HL-60 (cell line): ENCODE data around the gene CRYGB.

Source experiments
- DNase-seq, 2 experiments: peaks; one replicate each; pipeline ENCODE4 v3.0.0-alpha.2; 2010 to 2020; ENCODE audit warnings: low read depth in 1 of 2, low spot score in 1 of 2
- H3K27ac ChIP-seq: fragments of 250-450 bp; sonication (Bioruptor Pico); replicated peaks from 2 replicates; pipeline ENCODE4 v1.5.1; 2020; ENCODE audit warnings: mild to moderate bottlenecking, moderate library complexity
- H3K27me3 ChIP-seq: fragments of 250-450 bp; sonication (Bioruptor Pico); 2 replicates; pipeline ENCODE4 v1.5.1; 2021; ENCODE audit warnings: mild to moderate bottlenecking, moderate library complexity; ENCODE audit not compliant: insufficient read depth, poor library complexity, severe bottlenecking
- H3K4me3 ChIP-seq: replicated peaks from 2 replicates; pipeline ENCODE4 v1.5.1; 2011; ENCODE audit warnings: mild to moderate bottlenecking, control low read depth, low read length; ENCODE audit not compliant: insufficient read depth
- CTCF ChIP-seq: IDR thresholded peaks from one replicate; pipeline ENCODE4 v1.5.1; 2011; ENCODE audit warnings: low read length, control low read depth, inconsistent platforms; ENCODE audit not compliant: insufficient read depth
- GABPA ChIP-seq: IDR thresholded peaks from 2 replicates; pipeline ENCODE4 v1.6.1; 2012; ENCODE audit warnings: low read depth
- POLR2AphosphoS5 ChIP-seq: IDR thresholded peaks from 2 replicates; pipeline ENCODE4 v1.6.1; 2012; ENCODE audit warnings: low read depth
- REST ChIP-seq: IDR thresholded peaks from 2 replicates; pipeline ENCODE4 v1.6.1; 2012; ENCODE audit warnings: low read depth; ENCODE audit not compliant: insufficient replicate concordance
- SPI1 ChIP-seq: IDR thresholded peaks from 2 replicates; pipeline ENCODE4 v1.6.1; 2012; ENCODE audit warnings: low read depth, mild to moderate bottlenecking, borderline replicate concordance

The CRYGB gene

DNA sequence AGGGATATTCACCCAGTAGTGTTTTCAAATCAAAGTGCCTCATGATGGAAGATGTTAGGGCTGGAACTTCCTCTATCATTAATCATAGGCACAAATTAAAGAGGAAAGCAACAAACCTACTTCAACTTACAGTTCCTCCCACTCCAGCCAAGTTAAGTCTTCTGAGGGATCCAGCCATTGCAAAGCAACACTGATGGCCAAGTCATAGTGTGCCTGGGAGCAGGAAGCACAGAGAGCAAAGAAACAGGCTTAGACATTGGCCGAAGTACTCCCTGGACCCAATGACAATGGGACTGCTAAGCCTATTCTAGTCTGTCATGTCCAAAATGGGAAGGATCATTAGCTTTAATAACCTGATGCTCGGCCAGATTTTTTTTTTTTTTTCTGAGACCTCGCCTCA is 36.9 kb upstream of the CRYGB start:
- TF ChIP-seq GABPA (no peak), CTCF (no peak), POLR2AphosphoS5 (no peak), REST (no peak), SPI1 (no peak)

DNA sequence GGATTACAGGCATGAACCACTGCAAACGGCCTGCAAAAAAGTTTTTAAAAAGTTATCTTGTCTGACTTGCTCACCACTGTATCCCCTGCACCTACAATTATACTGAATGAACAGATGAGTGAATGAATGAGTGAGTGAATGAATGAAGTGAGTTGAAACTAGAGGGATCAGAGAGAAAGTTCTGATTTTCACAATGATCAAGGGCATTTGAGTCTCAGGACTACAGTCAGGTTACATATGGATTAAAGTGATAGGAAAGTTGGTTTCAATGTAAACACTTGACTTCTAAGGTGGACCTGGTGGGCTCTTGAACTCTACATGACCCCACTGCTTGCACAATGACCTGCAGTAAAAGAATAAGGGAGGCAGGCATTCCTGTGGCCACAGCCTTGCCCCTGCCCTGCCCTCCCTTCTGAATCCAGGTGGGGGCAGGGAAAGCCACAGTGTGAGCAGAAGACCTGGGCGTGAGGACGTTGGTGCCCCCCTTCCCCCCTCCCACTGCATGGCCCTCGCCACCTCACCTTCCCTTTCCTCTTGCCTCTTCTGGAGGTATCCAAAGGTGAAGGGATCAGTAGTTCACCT is 33.2 kb upstream of the CRYGB start:
- TF ChIP-seq POLR2AphosphoS5 (no peak), GABPA (no peak), SPI1 (no peak), REST (no peak), CTCF (no peak)
- Histone ChIP-seq H3K4me3 (no peak overlapping the region), H3K27me3 (peaks cover 9% of the 10 kb centered on the region), H3K27ac (no peak overlapping the region)
- DNase-seq, result no peak

More for the DNA sequence above, 36.9 kb upstream of the CRYGB start:
- no peak for DNase-seq
- Histone ChIP-seq H3K27ac (no peak overlapping the region), H3K4me3 (no peak overlapping the region), H3K27me3 (peaks cover 13% of the 10 kb centered on the region)

- H3K27me3 ChIP-seq, result no peaks in the 10 kb centered on the region
- no peak for DNase-seq
- H3K27ac ChIP-seq, result no peak overlapping the region
- TF ChIP-seq CTCF, result no peak
- no peak for TF ChIP-seq REST
- no peak for TF ChIP-seq GABPA
- TF ChIP-seq SPI1, result no peak
- no peak for TF ChIP-seq POLR2AphosphoS5
- H3K4me3 ChIP-seq, result no peak overlapping the region
Measured at GRCh38 chr2:208175840-208176153, 29.8 kb upstream of the CRYGB start.
